ENCODE results near the gene SDR42E1.

DNA sequence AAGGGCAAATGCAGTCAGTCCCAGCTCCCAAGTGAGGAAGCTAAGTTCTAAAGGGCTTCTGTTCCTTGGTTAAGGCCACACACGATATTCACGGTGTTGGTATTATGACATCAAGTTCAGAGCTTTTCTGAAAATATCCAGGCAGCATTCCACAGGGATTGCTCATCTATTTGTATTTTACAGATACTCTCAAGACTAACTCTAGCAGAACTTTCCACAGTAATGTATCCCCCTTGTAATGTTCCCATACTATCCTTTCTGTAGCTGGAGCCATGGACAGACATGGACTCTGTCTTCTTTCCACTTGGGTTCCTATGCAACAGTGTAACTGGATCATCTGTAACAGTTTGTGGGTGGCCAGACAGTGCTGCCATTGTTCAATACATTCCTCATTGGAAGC, 13.5 kb downstream of the SDR42E1 start:
- TF ChIP-seq SRF (IDR thresholded peaks at IDR 0.05; ENCODE audit: low read depth, low read length) (no peak), EP300 (IDR thresholded peaks at IDR 0.05; ENCODE audit: borderline replicate concordance in 1 of 2, low read depth in 2 of 2, low read length in 2 of 2) (no peak), NANOG (IDR thresholded peaks at IDR 0.05; ENCODE audit: insufficient read depth, low read depth, low read length, poor library complexity, severe bottlenecking) (no peak), CHD2 (IDR thresholded peaks at IDR 0.05; ENCODE audit: low read length) (no peak)

Data from H1 (cell line).